SK-MEL-5 (cell line): ENCODE results near the gene MMP20. TPM values are rescaled to one million over a fixed set of nuclear protein-coding genes. Genes with fewer than 3 reads are reported as not detected.

Experiments used
- DNase-seq: peaks from one replicate; pipeline ENCODE4 v3.0.0-alpha.2; 2016; ENCODE audit warnings: low read depth, low spot score
- in situ Hi-C: cut with HindIII; loops from 2 replicates; pipeline ENCODE4 v1.10.0; 2016; ENCODE audit warnings: low sequenced_read_pairs, high pct_unique_total_duplicates, low pct_unique_long_range_greater_than_20kb
- total RNA-seq: library from RNA; depleted of rRNA; stranded (reverse); fragments of >200 nt; shearing (Covaris generic); gene quantifications from 2 replicates; pipeline ENCODE4 v1.2.3, GENCODE V29; 2014

MMP20 gene
- total RNA-seq, 1 experiment from 2014 or later, result not detected

- in situ Hi-C loops, result no loop called here
- DNase-seq, result no peak
These were observed 21.1 kb downstream of the MMP20 start for GRCh38 chr11:102604011-102604410.

DNA sequence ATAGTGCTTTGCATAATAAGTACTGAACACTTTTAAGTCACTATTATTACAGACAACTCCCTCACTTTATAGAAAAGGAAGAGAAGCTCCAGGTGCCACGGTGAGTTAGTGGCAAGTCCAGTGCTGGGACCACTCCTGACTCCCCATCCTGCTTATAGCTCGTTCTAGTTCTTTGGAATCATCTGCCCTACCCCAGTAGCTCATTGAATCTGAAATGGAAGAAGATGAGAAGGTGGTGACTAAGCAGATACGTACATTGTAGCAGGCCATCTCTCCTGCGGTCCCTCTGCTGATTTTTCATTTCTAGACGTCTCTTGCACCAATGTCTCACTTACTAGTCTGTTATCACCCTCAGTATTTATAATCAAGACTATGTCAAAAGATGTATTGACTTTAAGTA, 21.6 kb downstream of the MMP20 start:
- in situ Hi-C loops, result no loop called here
- peak; percentile 39 for DNase-seq

GRCh38 chr11:102603091-102603490, 22.0 kb downstream of the MMP20 start:
- DNase-seq, result peak; percentile 98
- in situ Hi-C loops, result no loop called here

- in situ Hi-C loops, result no loop called here
- DNase-seq, result no peak
These were observed 24.5 kb downstream of the MMP20 start for GRCh38 chr11:102600666-102601065.

DNA sequence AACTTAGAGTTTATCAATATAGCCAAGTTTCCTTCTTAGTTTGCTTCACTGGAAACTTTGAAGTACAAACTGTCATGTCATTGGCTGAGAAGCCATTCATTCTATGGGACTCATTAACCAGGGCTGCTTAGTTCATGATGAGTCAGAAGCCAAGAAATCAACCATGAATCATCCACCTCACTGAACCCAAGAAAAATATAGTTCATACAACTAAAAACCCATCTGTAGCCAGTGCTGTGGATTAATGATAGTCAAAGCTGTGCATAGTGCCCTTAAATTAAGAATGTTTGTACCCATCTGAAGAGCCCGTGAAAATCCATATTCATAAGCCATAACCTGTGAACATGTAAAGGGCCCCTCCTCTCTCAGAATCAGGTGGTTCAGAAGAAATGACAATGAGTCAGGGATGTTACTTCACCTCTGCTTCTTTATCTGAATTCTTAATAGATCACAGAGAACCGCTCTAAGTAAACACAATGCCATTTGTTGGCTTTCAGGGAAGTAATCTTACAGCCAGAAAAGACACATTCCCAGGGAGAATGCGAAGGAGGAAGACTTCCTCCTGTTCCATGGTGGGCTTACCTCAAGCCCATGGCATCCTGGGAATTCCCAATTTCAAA, 25.4 kb downstream of the MMP20 start:
- peak; percentile 53 for DNase-seq
- in situ Hi-C loops, result no loop called here

- DNase-seq, result no peak
- in situ Hi-C loops, result no loop called here
These were observed 26.9 kb downstream of the MMP20 start for GRCh38 chr11:102598272-102598671.

DNA sequence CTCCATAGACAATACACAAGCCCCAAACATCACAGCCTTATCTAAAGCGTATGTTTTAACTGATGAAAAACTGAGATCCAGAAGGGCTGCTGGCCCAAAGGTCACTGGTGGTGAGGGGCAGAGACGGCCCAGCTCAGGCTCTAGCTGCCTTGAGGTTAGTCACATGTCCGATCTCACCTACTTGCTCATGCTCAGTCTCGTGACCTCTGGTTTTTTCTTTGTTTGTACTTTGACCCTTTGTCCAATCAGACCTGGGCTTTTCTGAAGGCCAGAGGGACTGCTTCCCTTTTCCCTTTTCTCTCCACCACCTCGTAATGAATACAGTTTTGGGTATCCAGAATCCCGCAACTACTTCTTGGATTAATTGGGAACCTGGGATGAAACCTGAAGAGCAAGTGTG, 28.6 kb downstream of the MMP20 start:
- DNase-seq, result no peak
- in situ Hi-C loops, result no loop called here

DNA sequence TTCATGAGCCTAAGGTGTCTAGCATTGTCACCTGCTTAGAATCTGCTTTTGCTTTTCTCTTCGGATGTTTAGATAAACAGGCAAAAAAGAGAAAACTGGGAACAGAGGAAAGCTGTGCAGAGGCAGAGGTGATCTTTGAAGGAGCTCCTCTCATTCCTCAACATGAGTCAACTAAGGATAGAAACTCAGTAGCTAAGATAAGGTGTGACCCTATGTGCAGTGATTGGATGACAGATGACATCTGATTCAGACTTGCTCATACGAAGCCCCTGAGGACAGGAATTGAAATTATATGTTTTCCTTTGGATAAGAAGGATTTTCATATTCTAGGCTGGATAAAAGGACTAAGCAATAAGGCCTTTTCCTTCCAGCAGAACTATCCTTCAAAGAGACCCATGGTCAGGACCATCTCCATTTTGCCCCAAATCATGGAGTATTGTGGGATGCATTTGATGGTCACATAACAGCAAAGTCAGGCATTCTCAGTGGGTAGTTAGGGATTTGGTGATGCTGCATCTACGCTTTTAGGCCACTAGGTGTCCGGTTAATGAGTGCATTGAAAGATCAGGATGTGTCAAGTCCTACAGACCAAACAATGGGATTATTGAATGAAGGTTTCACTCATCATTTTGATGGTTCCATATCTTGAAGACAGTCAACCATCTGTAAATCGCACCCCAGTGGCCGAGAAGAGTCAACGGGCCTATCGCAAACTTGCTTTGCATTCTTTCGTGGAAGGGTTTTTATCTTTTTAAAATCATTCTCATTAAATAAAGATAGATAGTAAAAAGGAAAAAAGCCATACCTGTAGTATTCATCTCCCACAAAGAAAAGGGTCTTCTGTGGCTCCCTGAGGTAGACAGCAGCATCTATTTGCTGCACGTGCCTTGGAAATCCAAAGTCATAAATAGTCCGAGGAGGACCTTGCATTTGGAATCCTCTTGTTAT, 32.2 kb downstream of the MMP20 start:
- DNase-seq, result peak; percentile 84

GRCh38 chr11:102592131-102592530, 33.0 kb downstream of the MMP20 start:
- in situ Hi-C loops, result no loop called here
- DNase-seq, result no peak

More for the DNA sequence above, 32.2 kb downstream of the MMP20 start:
- in situ Hi-C loops, result no loop called here

DNA sequence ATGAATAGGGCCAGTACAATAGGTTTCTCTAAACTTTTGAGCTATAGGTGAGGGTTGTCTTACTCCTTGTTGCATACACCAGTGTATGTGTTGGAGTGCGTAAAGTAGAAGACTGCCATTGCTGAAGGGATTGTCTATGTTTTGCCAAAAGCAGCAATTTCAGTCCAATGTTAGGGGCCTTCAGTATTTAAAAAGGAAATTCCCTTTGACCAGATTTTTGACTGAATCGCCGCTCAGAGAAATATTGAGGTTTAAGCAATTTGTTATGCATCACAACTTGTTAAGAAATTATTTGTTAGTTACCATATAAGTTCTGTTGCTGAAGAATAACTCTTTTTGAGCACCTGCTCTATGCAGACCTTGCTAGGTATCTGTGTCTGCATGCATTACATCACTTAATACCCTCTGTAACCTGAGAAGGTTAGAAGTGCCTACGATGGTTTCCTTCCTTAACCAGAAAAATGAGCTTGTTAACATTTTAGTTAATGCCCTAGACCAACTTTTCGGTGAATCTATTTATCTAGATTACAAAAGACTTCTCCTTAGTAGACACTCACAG, 33.9 kb downstream of the MMP20 start:
- in situ Hi-C loops, result no loop called here
- DNase-seq, result no peak

DNA sequence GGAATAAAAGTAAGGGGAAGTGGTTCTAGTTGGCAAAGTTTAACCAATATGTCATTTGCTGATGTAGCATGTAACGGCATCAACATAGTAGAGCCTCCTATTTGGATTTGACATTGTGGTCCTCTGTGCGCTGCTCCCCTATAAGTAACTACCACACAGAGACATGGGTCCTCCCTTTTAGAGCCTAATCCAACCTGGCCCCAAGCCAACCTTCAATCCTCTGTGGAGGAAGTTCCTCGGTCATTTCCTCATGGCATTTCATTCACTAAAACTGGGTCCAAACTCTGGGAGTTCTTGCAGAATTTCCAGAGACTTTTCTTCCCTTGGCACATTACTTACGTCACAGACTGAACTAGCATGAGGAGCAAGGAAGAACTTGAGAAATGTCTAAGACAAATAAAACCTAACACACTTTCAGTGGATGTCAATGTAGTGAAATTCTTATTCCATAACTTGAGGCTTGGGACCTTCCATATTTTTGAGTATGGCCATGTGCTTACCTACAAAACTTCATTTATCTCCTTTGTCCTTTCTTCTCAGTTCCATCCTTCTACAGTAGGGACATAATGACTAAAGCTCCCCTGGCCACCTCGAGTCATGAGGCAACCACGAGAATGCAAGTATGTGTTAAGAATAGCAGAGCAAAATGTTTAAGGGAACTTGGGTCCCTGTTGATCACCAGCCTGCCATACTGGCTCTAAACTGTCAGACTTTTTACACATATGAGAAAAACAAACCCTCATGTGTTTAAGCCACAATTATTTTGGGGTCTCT, 34.7 kb downstream of the MMP20 start:
- no peak for DNase-seq

DNA sequence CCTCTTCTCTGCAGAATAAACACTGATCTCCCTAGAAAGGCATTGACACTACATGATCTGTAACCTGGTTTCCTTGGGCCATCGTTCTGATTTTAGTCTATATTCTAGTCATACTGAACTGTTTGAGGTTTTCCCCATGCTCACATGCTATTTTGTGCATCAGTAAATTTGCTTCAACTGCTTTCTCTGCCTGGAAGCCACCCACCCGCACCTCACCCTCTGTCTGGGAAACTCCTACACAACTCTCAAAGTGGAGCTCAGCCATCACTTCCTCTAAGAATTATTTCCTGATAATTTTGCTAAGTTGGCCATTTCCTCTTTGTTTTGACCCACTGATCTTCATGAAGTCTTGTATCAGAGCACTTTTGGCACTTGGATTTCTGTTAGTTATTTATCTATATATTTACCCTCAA, 36.1 kb downstream of the MMP20 start:
- no peak for DNase-seq
- in situ Hi-C loops, result no loop called here

More for the DNA sequence above, 34.7 kb downstream of the MMP20 start:
- in situ Hi-C loops, result no loop called here

DNA sequence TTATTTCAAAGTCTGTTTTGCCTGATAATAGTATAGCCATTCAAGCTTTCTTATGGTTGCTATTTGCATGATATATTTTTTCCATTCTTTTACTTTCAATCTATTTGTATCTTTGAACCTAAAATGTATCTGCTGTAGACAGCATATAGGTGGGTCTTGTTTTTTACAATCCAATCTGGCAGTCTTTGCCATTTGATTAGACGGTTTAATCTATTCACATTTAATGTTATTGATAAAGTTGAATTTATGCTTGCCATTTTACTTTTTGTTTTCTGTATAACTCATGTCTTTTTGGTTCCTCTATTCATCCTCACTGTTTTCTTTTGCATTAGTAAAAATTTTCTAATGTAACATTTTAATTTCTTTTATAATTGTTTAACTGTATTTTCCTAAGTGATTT, 37.4 kb downstream of the MMP20 start:
- DNase-seq, result no peak
- in situ Hi-C loops, result no loop called here

GRCh38 chr11:102583141-102583873, 41.8 kb downstream of the MMP20 start:
- no peak for DNase-seq
- in situ Hi-C loops, result no loop called here

GRCh38 chr11:102582140-102582539, 43.0 kb downstream of the MMP20 start:
- in situ Hi-C loops, result no loop called here
- no peak for DNase-seq

GRCh38 chr11:102581066-102581465, 44.1 kb downstream of the MMP20 start:
- in situ Hi-C loops, result no loop called here

DNA sequence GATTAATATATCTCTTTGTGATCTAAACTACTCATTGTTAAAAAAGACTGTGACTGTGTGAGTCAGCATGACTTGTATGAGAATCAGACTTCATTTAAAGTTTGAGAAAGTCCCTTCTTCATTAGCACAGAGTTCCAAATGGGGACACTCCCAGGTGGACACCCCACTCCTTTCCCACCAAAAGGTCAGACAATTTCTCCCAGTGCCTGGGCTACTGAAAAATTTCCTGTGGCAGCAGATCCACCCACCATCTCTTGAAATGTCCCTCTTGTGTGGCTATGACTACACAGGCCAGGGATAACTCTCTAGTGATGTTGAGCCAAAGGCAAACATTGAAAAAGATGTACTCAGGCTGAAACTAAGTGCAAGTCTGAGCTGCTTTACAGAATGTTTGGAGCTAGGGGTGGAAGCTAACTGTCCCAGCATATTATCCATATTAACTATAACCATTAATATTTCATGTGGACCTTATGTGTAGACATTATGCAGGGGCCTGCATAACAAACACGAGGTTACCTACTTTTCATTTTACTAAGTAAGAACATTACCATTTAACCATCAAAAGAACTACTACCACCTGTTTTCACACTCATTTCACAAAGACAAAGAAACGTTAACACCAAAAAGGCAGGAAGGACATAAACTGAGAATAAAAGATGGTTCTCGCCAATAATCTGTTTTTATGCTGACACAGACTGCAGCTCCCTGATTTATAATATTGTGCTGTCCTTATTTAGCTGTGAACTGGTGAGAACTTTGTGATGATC, 44.8 kb downstream of the MMP20 start:
- DNase-seq, result no peak
- in situ Hi-C loops, result no loop called here

More at GRCh38 chr11:102581066-102581465, 44.1 kb downstream of the MMP20 start:
- DNase-seq, result no peak
